ENCODE measurements around the gene CLK1.

CLK1 gene

DNA sequence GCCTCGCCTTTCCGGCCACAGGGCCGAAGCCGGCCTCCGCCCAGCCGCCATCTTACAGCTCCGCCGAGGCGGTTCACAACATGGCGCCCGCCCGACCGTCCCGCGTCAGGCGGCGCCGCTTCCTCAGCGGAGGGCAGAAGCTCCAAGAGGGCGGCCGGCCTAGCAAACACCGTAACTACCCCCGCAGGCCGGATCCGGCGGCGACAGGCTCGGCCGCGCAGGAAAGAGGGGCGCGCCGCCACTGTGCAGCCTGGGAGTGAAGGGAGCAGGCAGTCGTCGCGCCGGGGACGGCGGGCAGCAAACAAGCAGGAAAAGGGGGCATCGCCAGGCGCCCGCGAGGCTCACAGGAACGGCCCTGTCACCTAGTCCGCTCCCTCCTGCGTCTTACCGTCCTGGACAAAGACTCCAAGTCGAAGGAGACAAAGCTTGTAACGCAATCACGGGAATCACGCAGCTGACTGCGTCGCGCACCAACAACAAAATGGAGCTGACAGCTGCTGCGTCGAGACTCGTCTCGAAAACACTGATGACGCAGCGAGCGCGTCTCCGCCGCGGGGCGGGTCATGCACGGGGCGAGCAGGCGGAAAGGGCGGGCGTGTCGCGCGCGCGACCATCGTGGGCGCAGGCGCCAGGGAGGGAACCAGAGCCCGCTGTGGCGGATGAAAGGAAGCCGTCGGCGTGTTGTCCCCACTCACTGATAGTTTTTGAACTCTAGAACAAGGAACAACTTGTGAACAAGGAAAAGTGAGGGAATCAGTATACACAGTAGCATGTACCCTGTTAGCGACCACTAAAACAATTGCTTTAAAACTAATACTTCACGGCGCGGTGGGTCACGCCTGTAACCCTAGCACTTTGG, at the start of gene CLK1:
Gene CLK1, minus strand, starts transcription at position 483 of the 859 bp plus-strand sequence. CDS start 2,796 bp downstream, outside the sequence.
- DNase-seq (ENCODE audit: low spot score) = peak; percentile 96
- in situ Hi-C loops (cut with MboI; ENCODE audit: low sequenced_read_pairs, unreplicated experiment) = no loop called here
- TF ChIP-seq, protein P1, sequence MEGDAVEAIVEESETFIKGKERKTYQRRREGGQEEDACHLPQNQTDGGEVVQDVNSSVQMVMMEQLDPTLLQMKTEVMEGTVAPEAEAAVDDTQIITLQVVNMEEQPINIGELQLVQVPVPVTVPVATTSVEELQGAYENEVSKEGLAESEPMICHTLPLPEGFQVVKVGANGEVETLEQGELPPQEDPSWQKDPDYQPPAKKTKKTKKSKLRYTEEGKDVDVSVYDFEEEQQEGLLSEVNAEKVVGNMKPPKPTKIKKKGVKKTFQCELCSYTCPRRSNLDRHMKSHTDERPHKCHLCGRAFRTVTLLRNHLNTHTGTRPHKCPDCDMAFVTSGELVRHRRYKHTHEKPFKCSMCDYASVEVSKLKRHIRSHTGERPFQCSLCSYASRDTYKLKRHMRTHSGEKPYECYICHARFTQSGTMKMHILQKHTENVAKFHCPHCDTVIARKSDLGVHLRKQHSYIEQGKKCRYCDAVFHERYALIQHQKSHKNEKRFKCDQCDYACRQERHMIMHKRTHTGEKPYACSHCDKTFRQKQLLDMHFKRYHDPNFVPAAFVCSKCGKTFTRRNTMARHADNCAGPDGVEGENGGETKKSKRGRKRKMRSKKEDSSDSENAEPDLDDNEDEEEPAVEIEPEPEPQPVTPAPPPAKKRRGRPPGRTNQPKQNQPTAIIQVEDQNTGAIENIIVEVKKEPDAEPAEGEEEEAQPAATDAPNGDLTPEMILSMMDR (IDR thresholded peaks at IDR 0.05; ENCODE audit: borderline replicate concordance, control extremely low read depth, extremely low read depth, insufficient read depth, missing control alignments) = no peak

GRCh38 chr2:200913654-200914053, 49.2 kb upstream of the CLK1 start:
- TF ChIP-seq, protein P1 (IDR thresholded peaks at IDR 0.05; ENCODE audit: borderline replicate concordance, control extremely low read depth, extremely low read depth, insufficient read depth, missing control alignments) = no peak
- in situ Hi-C loops (cut with MboI; ENCODE audit: low sequenced_read_pairs, unreplicated experiment) = no loop called here
- no peak for DNase-seq (ENCODE audit: low spot score)

GRCh38 chr2:200909958-200910357, 45.5 kb upstream of the CLK1 start:
- in situ Hi-C loops (cut with MboI; ENCODE audit: low sequenced_read_pairs, unreplicated experiment) = loop anchor here (10.0 kb wide), 2 partner anchors 155 to 275 kb away; partner anchors contain the start of gene CASP10
- DNase-seq (ENCODE audit: low spot score) = no peak
- TF ChIP-seq, protein P1 (IDR thresholded peaks at IDR 0.05; ENCODE audit: borderline replicate concordance, control extremely low read depth, extremely low read depth, insufficient read depth, missing control alignments) = no peak

DNA sequence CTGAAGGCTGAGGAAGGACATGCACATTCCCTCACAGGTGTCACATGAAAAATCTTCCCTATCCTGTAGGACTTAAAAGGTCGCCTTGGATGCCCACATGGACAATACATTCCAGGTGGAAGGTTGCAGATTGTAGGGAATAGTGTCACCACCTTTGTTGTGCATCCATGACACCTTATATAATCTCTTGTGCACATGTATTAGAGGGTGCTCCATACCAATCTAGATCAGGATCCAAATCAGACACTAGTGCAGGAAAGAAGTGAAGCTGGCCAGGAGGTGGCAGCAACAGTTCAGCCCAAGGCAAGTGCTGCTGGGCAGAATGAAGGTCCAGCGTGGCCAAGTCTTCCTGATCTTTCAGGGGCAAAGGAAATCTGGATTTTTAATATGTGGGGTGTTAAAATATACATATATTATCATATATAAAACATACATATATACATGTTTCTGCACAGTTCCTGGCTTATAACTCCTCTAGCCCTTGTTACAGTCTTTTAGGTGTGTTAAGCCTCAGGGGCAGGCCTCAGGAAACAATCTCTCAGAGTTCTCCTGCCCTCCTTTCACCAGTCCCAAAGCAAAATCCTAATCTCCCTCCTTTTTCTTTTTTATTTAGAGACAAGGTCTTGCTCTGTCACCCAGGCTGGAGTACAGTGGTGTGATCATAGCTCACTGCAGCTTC, 41.3 kb upstream of the CLK1 start:
- peak; percentile 68 for DNase-seq (ENCODE audit: low spot score)
- in situ Hi-C loops (cut with MboI; ENCODE audit: low sequenced_read_pairs, unreplicated experiment) = loop anchor here (10.0 kb wide), 2 partner anchors 159 to 279 kb away; partner anchors contain the start of gene CASP10
- TF ChIP-seq, protein P1 (IDR thresholded peaks at IDR 0.05; ENCODE audit: borderline replicate concordance, control extremely low read depth, extremely low read depth, insufficient read depth, missing control alignments) = peak; percentile 91

- TF ChIP-seq, protein P1 (IDR thresholded peaks at IDR 0.05; ENCODE audit: borderline replicate concordance, control extremely low read depth, extremely low read depth, insufficient read depth, missing control alignments) = peak; percentile 34
- in situ Hi-C loops (cut with MboI; ENCODE audit: low sequenced_read_pairs, unreplicated experiment) = loop anchor here (10.0 kb wide), 2 partner anchors 163 to 283 kb away; partner anchors contain the start of gene CASP10
- DNase-seq (ENCODE audit: low spot score) = peak; percentile 84
Measured at GRCh38 chr2:200901459-200902072, 37.1 kb upstream of the CLK1 start.

DNA sequence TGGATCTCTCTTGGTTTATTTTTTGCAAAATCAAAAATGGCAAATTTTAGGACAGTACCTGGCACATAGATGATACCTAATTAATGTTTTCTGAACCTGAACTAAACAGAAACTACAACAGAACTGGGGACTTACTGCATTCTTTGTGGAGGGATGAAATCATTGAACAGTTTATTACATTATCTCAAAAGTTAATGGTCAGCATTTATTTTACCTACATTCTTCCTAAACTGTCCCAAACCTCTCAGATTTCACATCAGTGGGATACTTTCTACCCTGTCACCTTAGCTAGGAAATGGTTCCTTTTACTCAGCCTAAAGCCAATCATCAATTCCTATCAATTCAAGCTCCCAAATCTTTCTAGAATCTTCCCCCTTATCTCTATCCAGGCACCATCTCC, 35.0 kb upstream of the CLK1 start:
- DNase-seq (ENCODE audit: low spot score) = no peak
- in situ Hi-C loops (cut with MboI; ENCODE audit: low sequenced_read_pairs, unreplicated experiment) = no loop called here
- TF ChIP-seq, protein P1 (IDR thresholded peaks at IDR 0.05; ENCODE audit: borderline replicate concordance, control extremely low read depth, extremely low read depth, insufficient read depth, missing control alignments) = no peak

Measured in GM13976 (cell line).